Measurements from ENCODE around the gene FADD.

GRCh38 chr11:70220920-70221319 lies 17.8 kb downstream of the FADD start:
- no peak for TF ChIP-seq GATA2 (IDR thresholded peaks at IDR 0.05; ENCODE audit: low read depth, low read length)
- no peak for TF ChIP-seq GATA3 (IDR thresholded peaks at IDR 0.05; ENCODE audit: low read depth, low read length)
